Heart right ventricle (tissue), 16 donors: ENCODE results near the gene MYO15B. TPM values are rescaled to one million over a fixed set of nuclear protein-coding genes. Genes with fewer than 3 reads are reported as not detected.

Source experiments
- ATAC-seq, 8 donors: fragments of 200-7000 bp; cut with Tn5 transposase; one replicate each; pipeline ENCODE4 v1.9.1; 2020; ENCODE audit warnings: mild to moderate bottlenecking in 8 of 8, moderate library complexity in 8 of 8, moderate number of reproducible peaks in 1 of 8
- DNase-seq, 2 donors: peaks; one replicate each; pipeline ENCODE4 v3.0.0-alpha.2; 2020
- H3K27ac ChIP-seq, 10 donors: fragments of 200-600 bp; sonication (generic) in 2 of 10; one replicate each; pipeline versions ENCODE4 v1.5.0 to v1.8.0; 2020 to 2022; ENCODE audit warnings: mild to moderate bottlenecking in 3 of 10
- H3K27me3 ChIP-seq, 7 donors: fragments of 200-600 bp; one replicate each; pipeline ENCODE4 v1.8.0; 2021 to 2022; ENCODE audit warnings: mild to moderate bottlenecking in 2 of 7
- H3K36me3 ChIP-seq, 9 donors: fragments of 200-600 bp; sonication (generic) in 1 of 9; one replicate each; pipeline versions ENCODE4 v1.5.0 to v1.8.0; 2020 to 2022; ENCODE audit warnings: mild to moderate bottlenecking in 2 of 9
- H3K4me1 ChIP-seq, 9 donors: fragments of 200-600 bp; sonication (generic) in 1 of 9; one replicate each; pipeline versions ENCODE4 v1.5.0 to v1.8.0; 2020 to 2022; ENCODE audit warnings: mild to moderate bottlenecking in 4 of 9
- H3K4me3 ChIP-seq, 10 donors: fragments of 200-600 bp; sonication (generic) in 2 of 10; one replicate each; pipeline versions ENCODE4 v1.5.0 to v1.8.0; 2020 to 2022; ENCODE audit warnings: mild to moderate bottlenecking in 7 of 10, moderate library complexity in 2 of 10
- H3K9me3 ChIP-seq, 11 donors: fragments of 200-600 bp in 10 of 11; sonication (generic) in 2 of 11; one replicate each; pipeline versions ENCODE4 v1.5.0 to v1.8.0; 2013 to 2022; ENCODE audit warnings: mild to moderate bottlenecking in 2 of 11, control low read depth in 1 of 11, moderate library complexity in 1 of 11
- WGBS, 2 donors: extraction: QIAGEN DNeasy Blood & Tissue Kit; methylation state at CpG; one replicate each; pipeline ENCODE4 v1.1.7; 2013; ENCODE audit warnings: inconsistent platforms in 1 of 2; 5-methylcytosine and 5-hydroxymethylcytosine counted together
- intact Hi-C, 10 donors: fragments of 100-400 bp; cut with DNase I; formaldehyde crosslinking; loops; one replicate each; pipeline versions ENCODE4 v1.11.1 to v1.14.2; 2022
- polyA plus RNA-seq, 2 donors: library from polyadenylated mRNA; stranded (reverse); fragments of 200-250 nt; gene quantifications; one replicate each; pipeline ENCODE4 v1.2.3, GENCODE V29; 2013
- total RNA-seq, 10 donors: library from RNA; stranded (reverse); fragmentation: NEBNext Ultra II Directional in 3 of 10; extraction: Animal tissue kit (Norgen Biotek cat#: 25700) in 3 of 10; gene quantifications; one replicate each; pipeline versions ENCODE4 v1.2.1 to v1.2.4, GENCODE V29; 2021 to 2023
- TF ChIP-seq, protein P1 (sequence below), 9 donors: fragments of 200-600 bp; sonication (generic) in 2 of 9; IDR thresholded peaks; one replicate each; pipeline versions ENCODE4 v1.5.0 to v1.8.0; 2021 to 2022; ENCODE audit warnings: antibody characterized with exemption in 9 of 9, mild to moderate bottlenecking in 5 of 9, moderate library complexity in 1 of 9
- donor health status: Arrhythmogenic right ventricular cardiomyopathy.
- donor health status: ischemic (EF 13 %, LVEDD 7.1; RV severe dilation, severe dysfunction).
- donor health status: healthy with polysubstance abuse.
- donor health status: DM: no; HTN: yes; CAD: no.
- donor health status: DM: no; HTN: no; CAD: no.
- donor health status: ischemic (EF 25% LVEDD 6.9; RV normal size, moderate dysfunction).
- donor health status: ischemic (EF 25% LVEDD 5.7; RV mildly dilated, moderate dysfunction).
- donor health status: healthy.
- donor health status: DM: yes; HTN: yes; CAD: no.
- donor health status: Ischemic cardiomyopathy.
- donor health status: ischemic (EF 35%, LVEDD 5.7; RV mildly dilated, moderate dysfunction).
- donor health status: nonischemic (EF 11% LVEDD 7.7; RV severe dilation, severe dysfunction).
- donor health status: DM: yes; HTN: yes; CAD: no.
- donor health status: PGD.
- donor health status: ischemic (EF 29% LVEDD 5.4; RV normal size, mild dysfunction).
- donor health status: nonischemic (EF 23%, LVEDD 6.1; RV moderate dilation, normal function).

The MYO15B gene
- total and polyA plus RNA-seq, 12 donors, result 27.9 to 205 (median 45.8) TPM

DNA sequence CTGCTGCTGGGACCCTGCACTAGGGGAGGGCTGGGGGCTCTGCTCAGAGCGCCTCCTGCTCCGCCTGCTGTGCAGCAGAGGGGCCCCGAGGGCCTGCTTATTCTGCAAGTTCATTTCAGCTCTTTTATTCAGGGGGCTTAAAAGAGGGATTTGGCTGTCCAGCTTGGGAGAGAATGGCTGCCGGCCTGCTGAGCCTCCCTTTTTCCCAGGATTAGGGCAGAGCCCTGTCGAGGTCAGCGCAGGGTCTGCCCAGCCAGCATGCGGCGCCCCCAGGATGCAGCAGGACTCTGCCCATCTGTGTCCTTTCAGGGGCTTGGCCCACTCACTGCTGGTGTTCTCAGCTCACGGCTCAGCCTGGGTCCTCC, 46.8 kb downstream of the MYO15B start:
- H3K27ac ChIP-seq, result peak overlapping the region; percentile 1 to 94 (median 89)
- H3K27me3 ChIP-seq, result no peaks in the 10 kb centered on the region
- 63 to 78% methylated on average over 9 of the region's 9 CpGs for WGBS, 2 donors
- H3K4me3 ChIP-seq, result peak overlapping the region in 8 of 10 donors; percentile 10 to 39 (median 27)
- ATAC-seq (no peak), DNase-seq (no peak)
- peaks cover 14 to 68% (median 51%) of the 10 kb centered on the region in 9 donors for H3K4me1 ChIP-seq
- intact Hi-C loops, result loop anchor here in 4 of 10 donors (5.0 to 10.0 kb wide), 3 partner anchors 60 to 118 kb away; no protein-coding TSS in a partner anchor
- peaks cover 0 to 31% (median 0%) of the 10 kb centered on the region in 9 donors for H3K36me3 ChIP-seq
- TF ChIP-seq, protein P1, sequence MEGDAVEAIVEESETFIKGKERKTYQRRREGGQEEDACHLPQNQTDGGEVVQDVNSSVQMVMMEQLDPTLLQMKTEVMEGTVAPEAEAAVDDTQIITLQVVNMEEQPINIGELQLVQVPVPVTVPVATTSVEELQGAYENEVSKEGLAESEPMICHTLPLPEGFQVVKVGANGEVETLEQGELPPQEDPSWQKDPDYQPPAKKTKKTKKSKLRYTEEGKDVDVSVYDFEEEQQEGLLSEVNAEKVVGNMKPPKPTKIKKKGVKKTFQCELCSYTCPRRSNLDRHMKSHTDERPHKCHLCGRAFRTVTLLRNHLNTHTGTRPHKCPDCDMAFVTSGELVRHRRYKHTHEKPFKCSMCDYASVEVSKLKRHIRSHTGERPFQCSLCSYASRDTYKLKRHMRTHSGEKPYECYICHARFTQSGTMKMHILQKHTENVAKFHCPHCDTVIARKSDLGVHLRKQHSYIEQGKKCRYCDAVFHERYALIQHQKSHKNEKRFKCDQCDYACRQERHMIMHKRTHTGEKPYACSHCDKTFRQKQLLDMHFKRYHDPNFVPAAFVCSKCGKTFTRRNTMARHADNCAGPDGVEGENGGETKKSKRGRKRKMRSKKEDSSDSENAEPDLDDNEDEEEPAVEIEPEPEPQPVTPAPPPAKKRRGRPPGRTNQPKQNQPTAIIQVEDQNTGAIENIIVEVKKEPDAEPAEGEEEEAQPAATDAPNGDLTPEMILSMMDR (IDR thresholded peaks at IDR 0.05), result no peak
- H3K9me3 ChIP-seq, result no peaks in the 10 kb centered on the region

GRCh38 chr17:75634754-75635609, 47.4 kb downstream of the MYO15B start:
- Histone ChIP-seq H3K9me3 (no peaks in the 10 kb centered on the region), H3K27ac (peak overlapping the region; percentile 44 to 94 (median 89)), H3K4me3 (peak overlapping the region in 7 of 10 donors; percentile 10 to 39 (median 29)), H3K4me1 (peaks cover 14 to 72% (median 56%) of the 10 kb centered on the region in 9 donors), H3K36me3 (peaks cover 0 to 31% (median 0%) of the 10 kb centered on the region in 9 donors), H3K27me3 (no peaks in the 10 kb centered on the region)
- peak in 1 of 8 donors; percentile 1 for ATAC-seq
- no peak for DNase-seq
- WGBS, 2 donors, result 54 to 72% methylated on average over 20 of the region's 20 CpGs
- TF ChIP-seq, protein P1 (IDR thresholded peaks at IDR 0.05), result no peak
- intact Hi-C loops, result loop anchor here in 4 of 10 donors (5.0 to 10.0 kb wide), 3 partner anchors 60 to 117 kb away; no protein-coding TSS in a partner anchor

DNA sequence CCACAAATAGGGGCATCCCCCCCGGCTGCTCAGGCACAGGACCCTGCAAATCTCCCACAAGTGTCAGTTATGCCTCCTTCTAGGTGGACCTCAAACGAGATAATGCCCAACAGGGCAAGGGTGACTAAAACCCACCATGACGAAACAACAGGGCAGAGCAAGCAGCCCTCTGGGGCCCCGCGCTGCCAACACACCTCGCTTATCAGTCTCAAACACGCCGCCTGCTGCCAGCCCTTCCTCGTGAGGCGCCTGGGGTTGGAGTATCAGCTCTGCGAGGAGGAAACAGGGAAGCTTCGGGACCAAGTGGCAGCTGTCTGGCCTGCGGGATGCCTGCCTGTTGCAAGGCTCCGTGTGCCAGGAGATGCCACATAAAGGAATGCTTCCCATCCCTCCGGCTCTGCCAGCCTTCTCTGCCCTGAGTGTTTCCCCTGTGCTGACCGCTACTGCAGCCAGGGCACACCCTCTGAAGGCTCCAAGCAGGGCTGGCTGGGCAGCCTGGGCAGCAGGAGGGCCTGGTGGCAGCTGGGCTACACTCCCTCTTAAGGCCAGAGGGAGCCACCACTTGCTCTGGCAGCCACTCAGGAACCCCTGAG, 48.1 kb downstream of the MYO15B start:
- Histone ChIP-seq H3K9me3 (no peaks in the 10 kb centered on the region), H3K4me1 (peaks cover 14 to 77% (median 57%) of the 10 kb centered on the region in 9 donors), H3K36me3 (peaks cover 0 to 28% (median 0%) of the 10 kb centered on the region in 9 donors), H3K27ac (peak overlapping the region; percentile 44 to 94 (median 89)), H3K4me3 (no peak overlapping the region), H3K27me3 (no peaks in the 10 kb centered on the region)
- DNase-seq (peak; percentile 55 to 60), ATAC-seq (peak in 6 of 8 donors; percentile 19 to 50 (median 35))
- TF ChIP-seq, protein P1 (IDR thresholded peaks at IDR 0.05), result peak in 1 of 9 donors; percentile 10
- WGBS, 2 donors, result 49 to 61% methylated on average over 16 of the region's 16 CpGs
- intact Hi-C loops, result loop anchor here in 1 of 10 donors (10.0 kb wide), 1 partner anchor 59 kb away; no protein-coding TSS in a partner anchor
